Stimulated activated effector memory CD8-positive, alpha-beta T cell treated with anti-CD3 and anti-CD28 coated beads, Interleukin-12 subunit alpha, Interleukin-12 subunit beta, amount 100 ng/mL, for 72 hours (primary cell): ENCODE measurements around the gene CCL13.

Experiments used
- ATAC-seq: fragments of 150-1000 bp; cut with Tn5 transposase; 2 replicates; pipeline ENCODE4 v1.10.0; 2021
- DNase-seq, 2 donors: peaks; one replicate each; pipeline ENCODE4 v3.0.0; 2021 to 2022; ENCODE audit warnings: low spot score in 2 of 2
- H3K27ac Mint-ChIP-seq: one replicate; pipeline ENCODE4 v1.8.0; 2022; ENCODE audit warnings: mild to moderate bottlenecking, mixed read lengths
- H3K36me3 Mint-ChIP-seq: one replicate; pipeline ENCODE4 v1.8.0; 2022; ENCODE audit warnings: mild to moderate bottlenecking, mixed read lengths
- H3K4me1 Mint-ChIP-seq: one replicate; pipeline ENCODE4 v1.8.0; 2022; ENCODE audit warnings: mixed read lengths
- H3K4me3 Mint-ChIP-seq: one replicate; pipeline ENCODE4 v1.8.0; 2022; ENCODE audit warnings: mild to moderate bottlenecking, mixed read lengths
- H3K9me3 Mint-ChIP-seq: one replicate; pipeline ENCODE4 v1.8.0; 2022; ENCODE audit warnings: mixed read lengths

The CCL13 gene

GRCh38 chr17:34370376-34370996, 14.2 kb downstream of the CCL13 start:
- DNase-seq, result no peak
- H3K4me3 Mint-ChIP-seq, result no peak overlapping the region

DNA sequence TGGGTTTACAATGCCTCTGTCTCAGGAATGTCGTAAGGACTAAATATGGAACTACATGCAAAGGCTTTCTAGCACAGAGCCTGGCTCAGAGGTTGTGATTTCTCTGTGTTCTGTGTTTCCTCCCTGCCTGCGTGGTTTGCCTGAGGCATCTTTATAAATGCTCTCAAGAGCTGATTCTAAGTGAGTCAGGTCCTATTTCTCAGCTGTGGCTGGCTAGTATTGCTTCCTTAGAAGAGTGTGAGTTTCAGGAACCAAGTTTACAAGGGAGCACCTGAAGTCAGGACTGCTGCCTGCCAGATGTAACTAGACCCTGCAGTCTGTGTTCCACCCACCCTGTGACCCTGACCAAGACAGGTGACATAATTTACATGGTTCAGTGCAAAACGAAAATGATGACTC, 14.7 kb downstream of the CCL13 start:
- Mint-ChIP-seq H3K9me3 (no peaks in the 10 kb centered on the region), H3K4me3 (no peak overlapping the region), H3K27ac (no peak overlapping the region), H3K36me3 (no peaks in the 10 kb centered on the region), H3K4me1 (peaks cover 12% of the 10 kb centered on the region)
- peak; percentile 71 for ATAC-seq
- no peak for DNase-seq

More at GRCh38 chr17:34370376-34370996, 14.2 kb downstream of the CCL13 start:
- no peaks in the 10 kb centered on the region for H3K9me3 Mint-ChIP-seq
- no peak overlapping the region for H3K27ac Mint-ChIP-seq
- peaks cover 12% of the 10 kb centered on the region for H3K4me1 Mint-ChIP-seq
- ATAC-seq, result no peak
- H3K36me3 Mint-ChIP-seq, result no peaks in the 10 kb centered on the region

DNA sequence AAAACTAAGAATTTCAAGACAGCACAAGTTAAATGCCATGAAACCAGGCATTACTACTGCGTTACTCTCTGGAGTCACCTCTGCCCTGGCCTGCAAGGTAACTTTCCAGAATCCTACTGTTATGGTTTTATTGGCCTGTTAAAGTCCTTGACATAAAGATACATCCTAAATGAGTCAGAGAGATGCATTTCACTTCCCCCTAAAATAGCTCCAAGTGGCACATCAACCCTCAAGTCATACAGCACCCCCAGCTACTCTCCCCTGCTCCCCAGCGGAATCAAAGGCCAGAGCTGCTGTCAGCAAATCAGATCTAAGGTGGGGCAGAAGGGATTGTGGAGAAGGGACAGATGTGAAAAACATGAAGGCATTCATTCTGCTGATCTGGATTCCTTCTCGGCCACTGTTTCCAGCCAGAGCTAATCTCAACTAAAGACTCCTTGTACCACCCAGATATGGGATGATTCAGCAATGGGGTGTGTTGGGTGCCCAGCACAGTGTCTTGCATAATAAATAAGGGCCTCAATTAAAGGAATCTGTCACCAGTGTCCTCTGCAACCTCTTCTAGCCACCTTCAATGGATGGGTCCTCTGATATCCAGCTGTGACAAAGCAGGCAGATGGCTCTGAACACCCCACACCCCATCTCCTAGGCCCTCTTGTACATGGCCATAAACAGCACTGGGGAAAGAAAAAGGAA, 15.3 kb downstream of the CCL13 start:
- ATAC-seq, result no peak
- H3K36me3 Mint-ChIP-seq, result no peaks in the 10 kb centered on the region
- no peak for DNase-seq
- H3K4me3 Mint-ChIP-seq, result no peak overlapping the region
- H3K9me3 Mint-ChIP-seq, result no peaks in the 10 kb centered on the region
- peaks cover 12% of the 10 kb centered on the region for H3K4me1 Mint-ChIP-seq
- no peak overlapping the region for H3K27ac Mint-ChIP-seq

DNA sequence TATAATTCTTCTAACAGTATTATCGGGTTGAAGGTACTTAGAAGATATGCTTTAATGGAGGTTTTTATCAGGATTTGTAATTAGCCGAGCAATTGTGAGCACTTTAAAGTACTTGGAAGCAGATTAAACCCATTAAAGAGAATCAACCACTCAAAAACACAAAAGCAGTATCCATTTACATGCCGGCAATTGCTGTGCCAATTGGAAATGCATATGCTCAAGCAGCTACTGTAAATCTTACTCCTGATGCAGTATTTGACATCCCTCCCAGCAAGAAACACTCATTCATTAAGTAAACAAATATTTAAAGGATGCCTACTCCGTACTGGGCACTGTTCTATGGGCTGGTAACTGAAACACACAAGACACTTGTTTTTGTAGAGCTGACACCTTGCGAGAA, 18.2 kb downstream of the CCL13 start:
- ATAC-seq (no peak), DNase-seq (no peak)
- H3K27ac Mint-ChIP-seq, result no peak overlapping the region
- peaks cover 15% of the 10 kb centered on the region for H3K4me1 Mint-ChIP-seq
- no peak overlapping the region for H3K4me3 Mint-ChIP-seq
- H3K36me3 Mint-ChIP-seq, result no peaks in the 10 kb centered on the region
- H3K9me3 Mint-ChIP-seq, result no peaks in the 10 kb centered on the region

GRCh38 chr17:34375426-34375997, 19.2 kb downstream of the CCL13 start:
- H3K4me3 Mint-ChIP-seq, result no peak overlapping the region
- no peaks in the 10 kb centered on the region for H3K9me3 Mint-ChIP-seq
- no peak overlapping the region for H3K27ac Mint-ChIP-seq
- H3K36me3 Mint-ChIP-seq, result no peaks in the 10 kb centered on the region
- peaks cover 20% of the 10 kb centered on the region for H3K4me1 Mint-ChIP-seq
- no peak for ATAC-seq
- DNase-seq, result no peak

- H3K27ac Mint-ChIP-seq, result no peak overlapping the region
- no peak overlapping the region for H3K4me3 Mint-ChIP-seq
- no peaks in the 10 kb centered on the region for H3K36me3 Mint-ChIP-seq
- peak; percentile 52 for ATAC-seq
- no peaks in the 10 kb centered on the region for H3K9me3 Mint-ChIP-seq
- H3K4me1 Mint-ChIP-seq, result peaks cover 16% of the 10 kb centered on the region
- no peak for DNase-seq
Observed at GRCh38 chr17:34377078-34377823, 21.0 kb downstream of the CCL13 start.

DNA sequence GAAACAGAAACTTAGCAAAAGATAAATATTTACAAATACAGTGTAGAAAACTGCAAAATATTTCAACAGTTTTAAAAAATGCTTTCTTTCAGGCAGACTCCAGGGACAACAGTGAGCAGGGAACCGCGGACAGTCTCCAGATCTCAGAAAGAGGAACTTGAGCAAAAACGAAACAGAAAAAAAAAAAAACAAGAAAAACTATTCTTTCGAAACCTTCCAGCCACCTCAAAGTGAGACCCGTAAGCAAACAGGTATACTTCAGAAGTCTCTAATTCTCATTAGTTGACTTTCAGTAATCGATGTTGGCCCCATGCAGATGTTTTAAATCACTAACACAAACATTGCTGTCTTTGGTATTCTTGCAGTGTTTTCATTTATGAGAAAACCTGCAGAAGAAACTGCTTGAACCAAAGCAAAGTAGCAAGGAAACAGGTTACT, 22.4 kb downstream of the CCL13 start:
- Mint-ChIP-seq H3K27ac (peak overlapping the region; percentile 23), H3K9me3 (no peaks in the 10 kb centered on the region), H3K36me3 (no peaks in the 10 kb centered on the region), H3K4me1 (peaks cover 29% of the 10 kb centered on the region), H3K4me3 (peak overlapping the region; percentile 25)
- ATAC-seq (peak; percentile 51), DNase-seq (no peak)

DNA sequence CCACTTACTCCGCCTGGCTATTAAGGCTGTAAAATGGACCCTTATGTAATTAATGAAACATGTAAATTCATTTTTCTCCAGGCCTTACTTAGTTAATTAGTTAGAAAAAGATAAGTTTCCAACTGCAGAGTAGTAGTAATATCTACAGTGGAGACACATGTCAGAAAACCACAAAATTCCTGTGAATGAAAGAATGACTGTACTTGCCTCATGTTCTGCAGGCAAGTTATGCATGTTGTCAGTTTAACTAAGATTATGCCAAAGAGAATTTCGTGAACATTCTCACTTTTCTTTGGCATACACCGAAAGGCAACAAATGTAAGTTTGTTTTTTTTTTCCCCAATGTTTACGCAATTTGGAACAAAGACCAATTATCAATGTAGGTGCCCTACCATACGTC, 23.6 kb downstream of the CCL13 start:
- Mint-ChIP-seq H3K9me3 (no peaks in the 10 kb centered on the region), H3K4me3 (peak overlapping the region; percentile 3), H3K36me3 (no peaks in the 10 kb centered on the region), H3K27ac (no peak overlapping the region), H3K4me1 (peaks cover 31% of the 10 kb centered on the region)
- ATAC-seq (peak; percentile 47), DNase-seq (no peak)

GRCh38 chr17:34382621-34383124, 26.4 kb downstream of the CCL13 start:
- ATAC-seq (peak; percentile 69), DNase-seq (peak; percentile 25 to 80)
- H3K27ac Mint-ChIP-seq, result peak overlapping the region; percentile 88
- peak overlapping the region; percentile 44 for H3K4me3 Mint-ChIP-seq
- no peaks in the 10 kb centered on the region for H3K36me3 Mint-ChIP-seq
- H3K4me1 Mint-ChIP-seq, result peaks cover 54% of the 10 kb centered on the region
- H3K9me3 Mint-ChIP-seq, result no peaks in the 10 kb centered on the region

DNA sequence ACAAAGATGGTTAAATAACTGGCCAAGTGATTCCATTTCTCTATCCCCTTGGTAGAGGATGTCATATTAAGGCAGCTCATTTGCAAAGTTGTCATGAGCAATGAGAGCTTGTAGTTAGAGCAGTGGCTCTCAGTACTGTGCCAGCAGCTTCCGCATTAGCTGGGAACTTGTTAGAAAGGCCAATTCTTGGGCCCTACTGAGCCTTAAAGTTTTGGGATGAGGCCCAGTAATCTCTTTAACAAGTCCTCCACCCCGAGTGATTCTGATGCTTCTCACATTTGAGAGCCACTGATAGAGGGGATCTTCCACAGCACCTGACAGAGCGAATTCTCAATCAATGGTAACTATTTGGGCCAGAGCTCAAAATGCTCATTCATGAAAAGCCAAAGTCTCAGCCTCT, 26.9 kb downstream of the CCL13 start:
- no peak for DNase-seq
- Mint-ChIP-seq H3K4me1 (peaks cover 54% of the 10 kb centered on the region), H3K9me3 (no peaks in the 10 kb centered on the region), H3K4me3 (peak overlapping the region; percentile 44), H3K36me3 (no peaks in the 10 kb centered on the region), H3K27ac (peak overlapping the region; percentile 88)
- no peak for ATAC-seq

DNA sequence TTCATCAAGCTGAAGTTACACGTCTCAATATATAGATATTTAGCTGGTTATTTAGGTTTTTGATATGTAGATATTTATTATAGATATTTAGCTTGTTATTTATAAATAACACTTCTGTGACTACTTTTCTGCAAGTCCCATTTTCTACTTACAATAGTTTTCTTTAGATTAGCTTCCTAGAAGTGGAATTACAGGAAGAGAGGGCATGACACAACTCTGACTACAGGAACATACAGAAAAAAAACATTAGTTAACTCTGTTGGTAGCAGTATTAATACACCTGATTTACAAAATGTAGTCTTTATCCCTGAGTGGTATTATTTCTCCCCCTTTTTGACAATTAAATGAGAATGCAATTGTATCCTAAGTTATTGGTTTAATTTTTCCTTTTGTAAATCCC, 28.0 kb downstream of the CCL13 start:
- no peak overlapping the region for H3K4me3 Mint-ChIP-seq
- no peak overlapping the region for H3K27ac Mint-ChIP-seq
- DNase-seq (no peak), ATAC-seq (no peak)
- H3K9me3 Mint-ChIP-seq, result no peaks in the 10 kb centered on the region
- no peaks in the 10 kb centered on the region for H3K36me3 Mint-ChIP-seq
- H3K4me1 Mint-ChIP-seq, result peaks cover 59% of the 10 kb centered on the region

GRCh38 chr17:34384822-34385605, 28.7 kb downstream of the CCL13 start:
- H3K27ac Mint-ChIP-seq, result no peak overlapping the region
- H3K4me3 Mint-ChIP-seq, result peak overlapping the region; percentile 28
- no peak for DNase-seq
- peak; percentile 14 for ATAC-seq
- H3K4me1 Mint-ChIP-seq, result peaks cover 55% of the 10 kb centered on the region
- no peaks in the 10 kb centered on the region for H3K9me3 Mint-ChIP-seq
- H3K36me3 Mint-ChIP-seq, result no peaks in the 10 kb centered on the region

- peaks cover 54% of the 10 kb centered on the region for H3K4me1 Mint-ChIP-seq
Observed at GRCh38 chr17:34386343-34386696, 30.0 kb downstream of the CCL13 start.

DNA sequence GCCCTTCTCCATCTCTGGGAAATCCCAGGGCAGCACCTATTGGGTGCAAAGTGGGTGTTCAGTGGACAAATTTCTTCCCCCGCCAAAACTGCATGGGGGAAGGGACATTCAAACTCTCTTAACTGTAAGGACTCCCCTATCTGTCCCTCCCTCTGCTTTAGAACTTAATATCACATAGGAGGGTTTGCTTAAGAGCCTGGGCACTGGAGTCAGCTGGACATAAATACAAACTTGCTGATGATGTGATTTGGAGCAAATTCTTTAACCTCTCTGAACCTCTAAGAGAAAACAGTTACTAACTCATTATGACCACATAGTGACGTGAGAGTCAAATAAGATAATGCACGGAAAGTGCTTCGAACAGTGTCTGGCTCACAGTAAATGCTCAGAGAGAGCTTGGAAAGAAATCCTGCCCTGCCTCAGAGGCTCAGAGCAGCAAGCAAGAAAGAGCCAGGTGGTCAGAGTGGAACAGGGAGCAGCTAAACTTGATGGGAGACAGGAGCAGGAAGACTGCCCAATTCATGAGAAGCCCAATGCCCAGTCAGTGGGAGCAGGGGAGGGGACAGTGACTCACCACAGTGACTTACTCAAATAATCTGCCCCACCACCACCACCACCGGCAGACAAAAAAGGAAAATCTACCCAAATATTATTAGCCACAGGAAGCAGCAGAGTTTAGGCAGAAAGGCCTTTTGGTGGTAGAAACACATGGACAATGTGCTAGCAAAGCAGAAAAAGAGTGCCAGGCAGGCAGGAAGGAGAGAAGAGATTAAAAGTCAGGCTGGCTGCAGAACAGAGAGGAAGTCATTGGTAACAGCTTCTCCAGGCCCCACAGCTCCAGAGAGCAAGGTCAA, 30.6 kb downstream of the CCL13 start:
- Mint-ChIP-seq H3K36me3 (no peaks in the 10 kb centered on the region), H3K4me1 (peaks cover 51% of the 10 kb centered on the region), H3K9me3 (no peaks in the 10 kb centered on the region), H3K4me3 (peak overlapping the region; percentile 25), H3K27ac (peak overlapping the region; percentile 61)
- DNase-seq, result no peak
- peak; percentile 34 for ATAC-seq

More at GRCh38 chr17:34386343-34386696, 30.0 kb downstream of the CCL13 start:
- no peaks in the 10 kb centered on the region for H3K9me3 Mint-ChIP-seq
- peak overlapping the region; percentile 25 for H3K4me3 Mint-ChIP-seq
- DNase-seq (no peak), ATAC-seq (peak; percentile 6)
- peak overlapping the region; percentile 61 for H3K27ac Mint-ChIP-seq
- H3K36me3 Mint-ChIP-seq, result no peaks in the 10 kb centered on the region
